ENCODE data around the gene EFHC1.

- TF ChIP-seq EP300 (conservative IDR thresholded peaks at IDR 0.05; ENCODE audit: poor library complexity, severe bottlenecking) (no peak), CTCF (IDR thresholded peaks at IDR 0.05; ENCODE audit: poor library complexity, severe bottlenecking) (no peak), REST (IDR thresholded peaks at IDR 0.05; ENCODE audit: borderline replicate concordance) (no peak), EZH2 (IDR thresholded peaks at IDR 0.05; ENCODE audit: borderline replicate concordance, insufficient read depth, low read length, poor library complexity, severe bottlenecking) (no peak)
These were observed 118.8 kb downstream of the EFHC1 start for GRCh38 chr6:52538901-52539354.

Measured in neural cell (in vitro differentiated cells).